Lower lobe of right lung (tissue), 2 donors: ENCODE results near the gene CSNK1E. TPM values are rescaled to one million over a fixed set of nuclear protein-coding genes. Genes with fewer than 3 reads are reported as not detected.

Source experiments
- ATAC-seq, 2 donors: fragments of 200-7000 bp; cut with Tn5 transposase; one replicate each; pipeline ENCODE4 v1.9.1; 2020 to 2022; ENCODE audit warnings: mild to moderate bottlenecking in 2 of 2, moderate library complexity in 2 of 2
- DNase-seq: peaks from one replicate; pipeline ENCODE4 v3.0.0-alpha.2; 2020
- H3K27ac ChIP-seq: fragments of 200-600 bp; one replicate; pipeline ENCODE4 v1.8.0; 2022
- H3K27me3 ChIP-seq: fragments of 200-600 bp; one replicate; pipeline ENCODE4 v1.8.0; 2022; ENCODE audit warnings: low read depth
- H3K36me3 ChIP-seq: fragments of 200-600 bp; one replicate; pipeline ENCODE4 v1.8.0; 2022; ENCODE audit warnings: mild to moderate bottlenecking
- H3K4me1 ChIP-seq: fragments of 200-600 bp; one replicate; pipeline ENCODE4 v1.8.0; 2022
- H3K4me3 ChIP-seq: fragments of 200-600 bp; one replicate; pipeline ENCODE4 v1.8.0; 2022; ENCODE audit warnings: mild to moderate bottlenecking
- H3K9me3 ChIP-seq: fragments of 200-600 bp; one replicate; pipeline ENCODE4 v1.8.0; 2022
- intact Hi-C: fragments of 100-400 bp; cut with DNase I; formaldehyde crosslinking; loops from one replicate; pipeline ENCODE4 v1.11.0; 2022
- total RNA-seq: library from RNA; stranded (reverse); fragmentation: NEBNext Ultra II Directional; extraction: Animal tissue kit (Norgen Biotek cat#: 25700); gene quantifications from one replicate; pipeline ENCODE4 v1.2.1, GENCODE V29; 2021
- TF ChIP-seq, protein P1 (sequence below): fragments of 200-600 bp; IDR thresholded peaks from one replicate; pipeline ENCODE4 v1.8.0; 2022; ENCODE audit warnings: antibody characterized with exemption, mild to moderate bottlenecking
- donor health status: DM: no; HTN: yes; CAD: no; lungs with severe emphysema.

Gene CSNK1E
- total RNA-seq, 1 donor from 2014 or later: 126 TPM

DNA sequence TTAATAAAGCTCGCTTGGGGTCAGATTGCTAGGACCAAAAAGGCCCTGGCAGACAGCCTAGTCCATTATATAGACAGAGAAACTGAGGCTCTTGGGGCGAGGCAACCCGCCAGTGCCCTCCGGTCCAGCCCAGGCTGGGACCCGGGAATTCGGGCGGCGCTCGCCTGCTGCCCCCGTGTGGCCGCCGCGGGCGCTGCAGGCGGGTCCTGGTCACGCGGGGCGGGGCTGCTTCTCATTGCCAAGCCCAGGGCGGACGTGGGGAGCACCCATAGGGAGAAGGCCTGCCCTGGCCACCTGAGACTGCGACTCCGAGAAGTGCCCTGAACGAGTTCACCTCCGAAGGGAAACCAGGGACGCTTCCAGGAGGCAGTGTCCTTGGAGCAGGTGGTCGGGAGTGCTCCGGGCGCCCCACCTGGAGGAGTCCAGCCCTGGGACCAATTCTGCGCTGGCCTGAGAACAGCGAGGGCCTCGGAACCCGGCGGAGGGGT is 36.0 kb upstream of the CSNK1E start:
- peak; percentile 89 to 94 for ATAC-seq
- no peak overlapping the region for H3K4me3 ChIP-seq
- H3K36me3 ChIP-seq: peaks cover 4% of the 10 kb centered on the region
- intact Hi-C loops: no loop called here
- H3K27me3 ChIP-seq: no peaks in the 10 kb centered on the region
- no peaks in the 10 kb centered on the region for H3K9me3 ChIP-seq
- peak; percentile 83 for DNase-seq
- H3K4me1 ChIP-seq: peaks cover 7% of the 10 kb centered on the region
- TF ChIP-seq, protein P1, sequence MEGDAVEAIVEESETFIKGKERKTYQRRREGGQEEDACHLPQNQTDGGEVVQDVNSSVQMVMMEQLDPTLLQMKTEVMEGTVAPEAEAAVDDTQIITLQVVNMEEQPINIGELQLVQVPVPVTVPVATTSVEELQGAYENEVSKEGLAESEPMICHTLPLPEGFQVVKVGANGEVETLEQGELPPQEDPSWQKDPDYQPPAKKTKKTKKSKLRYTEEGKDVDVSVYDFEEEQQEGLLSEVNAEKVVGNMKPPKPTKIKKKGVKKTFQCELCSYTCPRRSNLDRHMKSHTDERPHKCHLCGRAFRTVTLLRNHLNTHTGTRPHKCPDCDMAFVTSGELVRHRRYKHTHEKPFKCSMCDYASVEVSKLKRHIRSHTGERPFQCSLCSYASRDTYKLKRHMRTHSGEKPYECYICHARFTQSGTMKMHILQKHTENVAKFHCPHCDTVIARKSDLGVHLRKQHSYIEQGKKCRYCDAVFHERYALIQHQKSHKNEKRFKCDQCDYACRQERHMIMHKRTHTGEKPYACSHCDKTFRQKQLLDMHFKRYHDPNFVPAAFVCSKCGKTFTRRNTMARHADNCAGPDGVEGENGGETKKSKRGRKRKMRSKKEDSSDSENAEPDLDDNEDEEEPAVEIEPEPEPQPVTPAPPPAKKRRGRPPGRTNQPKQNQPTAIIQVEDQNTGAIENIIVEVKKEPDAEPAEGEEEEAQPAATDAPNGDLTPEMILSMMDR: peak; percentile 99
- H3K27ac ChIP-seq: no peak overlapping the region

DNA sequence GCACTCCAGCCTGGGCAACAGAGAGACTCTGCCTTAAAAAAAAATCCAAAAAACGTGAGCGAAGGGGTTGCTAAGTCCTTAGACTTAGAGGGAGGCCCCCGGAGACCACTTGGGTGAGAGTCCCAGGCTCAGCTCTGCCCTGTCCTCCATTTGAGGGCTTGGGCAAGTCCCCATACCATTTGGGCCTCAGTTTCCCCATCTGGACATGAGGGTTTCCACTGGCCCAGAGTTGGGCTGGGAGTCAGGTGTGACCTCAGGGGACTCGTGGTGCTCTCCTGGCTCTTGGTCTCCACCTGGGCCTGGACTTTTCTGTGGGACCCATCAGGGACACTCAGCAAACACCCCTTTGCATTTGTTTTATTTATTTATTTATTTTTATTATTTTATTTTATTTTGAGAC is 35.2 kb upstream of the CSNK1E start:
- H3K27me3 ChIP-seq: no peaks in the 10 kb centered on the region
- DNase-seq (no peak), ATAC-seq (no peak)
- H3K4me1 ChIP-seq: peaks cover 7% of the 10 kb centered on the region
- intact Hi-C loops: no loop called here
- no peaks in the 10 kb centered on the region for H3K9me3 ChIP-seq
- H3K27ac ChIP-seq: no peak overlapping the region
- TF ChIP-seq, protein P1: no peak
- H3K4me3 ChIP-seq: no peak overlapping the region
- H3K36me3 ChIP-seq: peaks cover 4% of the 10 kb centered on the region

DNA sequence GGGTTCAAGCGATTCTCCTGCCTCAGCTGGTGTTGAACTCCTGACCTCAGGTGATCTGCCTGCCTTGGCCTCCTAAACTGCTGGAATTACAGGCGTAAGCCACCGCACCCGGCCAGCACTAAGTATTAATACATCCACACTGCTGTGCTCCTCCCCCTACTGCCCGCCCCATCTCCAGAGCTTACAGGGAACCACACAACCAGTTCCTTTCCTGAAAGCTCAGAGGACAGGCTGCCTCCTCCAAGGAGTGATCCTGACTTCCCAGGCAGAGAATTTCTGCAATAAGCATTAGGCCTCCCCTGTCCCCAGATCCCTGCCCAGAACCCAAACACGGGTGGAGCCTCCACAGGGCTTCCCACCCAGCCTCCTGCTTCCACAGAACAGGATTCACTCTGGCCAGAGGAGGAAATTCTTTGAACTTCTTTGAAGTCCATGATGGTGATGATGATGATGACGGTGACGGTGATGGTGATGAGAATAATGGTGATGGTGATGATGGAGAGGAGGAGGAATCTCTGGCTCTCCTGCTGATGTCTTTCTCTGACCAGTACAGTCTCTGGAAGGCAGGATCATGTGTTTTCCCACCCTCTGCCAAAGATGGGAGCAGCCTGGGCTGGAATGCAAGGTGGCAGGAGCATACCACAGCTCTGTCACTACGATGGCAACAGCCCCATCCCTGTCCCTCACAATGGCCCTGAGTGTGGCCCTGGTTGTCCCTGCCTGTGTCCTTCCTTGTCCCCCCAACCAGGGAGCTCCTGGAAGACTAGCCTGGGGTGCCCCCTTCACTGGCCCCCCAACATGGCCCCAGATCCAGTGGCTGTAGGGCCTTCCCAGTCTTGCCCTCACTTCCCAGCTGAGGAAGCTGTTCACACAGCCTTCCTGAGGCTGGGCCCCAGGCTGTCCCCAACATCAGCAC is 33.5 kb upstream of the CSNK1E start:
- Histone ChIP-seq H3K4me3 (no peak overlapping the region), H3K36me3 (peaks cover 4% of the 10 kb centered on the region), H3K4me1 (peaks cover 7% of the 10 kb centered on the region), H3K27ac (no peak overlapping the region), H3K27me3 (no peaks in the 10 kb centered on the region), H3K9me3 (no peaks in the 10 kb centered on the region)
- no peak for DNase-seq
- no peak for ATAC-seq
- intact Hi-C loops: no loop called here
- TF ChIP-seq, protein P1: no peak

DNA sequence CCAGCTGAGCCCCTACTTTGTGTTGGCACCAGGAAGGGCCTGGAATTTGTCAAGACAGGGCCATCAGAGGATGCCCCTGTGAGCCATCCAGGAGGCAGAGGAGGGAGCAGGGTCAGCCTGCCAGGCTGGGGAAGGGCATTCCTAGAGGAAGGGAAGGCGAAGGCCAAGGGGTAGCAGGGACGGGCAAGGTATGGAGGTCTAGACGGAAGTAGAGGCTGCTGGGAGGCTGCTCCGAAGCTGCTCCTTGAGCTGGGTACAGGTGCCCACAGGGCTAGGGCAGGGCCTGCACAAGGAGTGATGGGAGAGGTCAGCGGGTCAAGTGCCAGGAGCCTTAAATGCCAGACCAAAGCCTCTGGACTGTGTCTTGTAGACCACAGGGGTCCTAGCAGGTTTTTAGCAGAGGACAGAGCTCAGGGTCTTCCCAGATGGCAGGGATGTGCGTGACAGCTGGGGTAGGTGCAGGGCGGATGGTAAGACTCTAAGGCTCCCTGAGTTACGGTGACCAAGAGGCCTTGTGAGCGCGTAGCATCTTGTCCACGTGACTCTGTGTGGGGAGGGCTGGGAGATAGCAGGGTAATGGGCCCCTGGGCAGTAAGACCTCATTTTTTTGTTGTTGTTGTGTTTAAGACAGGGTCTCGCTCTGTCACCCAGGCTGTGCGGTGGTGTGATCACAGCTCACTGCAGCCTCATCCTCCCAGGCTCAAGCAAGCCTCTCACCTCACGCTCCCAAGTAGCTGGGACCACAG is 31.7 kb upstream of the CSNK1E start:
- DNase-seq (no peak), ATAC-seq (no peak)
- no peaks in the 10 kb centered on the region for H3K9me3 ChIP-seq
- H3K27me3 ChIP-seq: no peaks in the 10 kb centered on the region
- TF ChIP-seq, protein P1: no peak
- intact Hi-C loops: no loop called here
- H3K4me1 ChIP-seq: peaks cover 7% of the 10 kb centered on the region
- H3K36me3 ChIP-seq: no peaks in the 10 kb centered on the region
- no peak overlapping the region for H3K27ac ChIP-seq
- no peak overlapping the region for H3K4me3 ChIP-seq

DNA sequence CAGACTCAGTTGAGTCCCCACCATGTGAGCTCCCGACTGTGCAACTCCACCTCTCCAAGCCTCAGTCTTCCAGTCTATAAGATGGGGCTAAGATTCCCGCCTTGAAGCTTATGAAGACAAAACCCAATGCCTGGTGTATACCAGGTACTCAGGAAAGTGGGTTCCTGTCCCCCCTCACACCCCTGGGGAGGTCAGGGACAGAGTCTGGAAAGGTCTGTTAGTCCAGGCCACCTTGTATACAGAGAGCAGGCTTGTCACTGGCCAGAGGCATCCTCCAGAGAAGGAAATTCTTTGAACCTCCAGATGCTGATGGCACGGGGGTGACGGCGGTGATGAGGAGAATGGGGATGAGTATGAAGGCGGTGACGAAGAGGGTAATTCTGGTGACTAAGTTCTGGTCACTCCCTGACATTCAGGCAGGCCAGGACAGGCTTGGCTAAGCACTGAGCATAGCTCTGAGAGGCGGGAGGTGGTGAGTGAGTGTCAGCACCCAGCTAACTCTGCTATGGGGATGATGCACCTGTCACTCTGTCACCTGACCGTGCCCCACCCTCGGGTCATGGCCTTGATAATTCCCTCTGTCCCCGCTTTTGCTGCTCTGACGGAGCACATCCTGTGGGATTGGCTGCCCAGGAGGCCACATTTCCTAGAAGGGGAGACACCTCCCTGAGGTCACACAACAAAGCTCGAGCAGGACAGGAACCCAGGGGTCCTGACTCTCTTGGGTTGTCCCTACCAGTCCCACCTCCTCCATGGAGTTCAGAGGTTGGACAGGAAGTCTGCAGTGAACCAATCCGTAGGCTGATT is 30.9 kb upstream of the CSNK1E start:
- intact Hi-C loops: no loop called here
- no peak for ATAC-seq
- DNase-seq: no peak

More for the DNA sequence above, 30.9 kb upstream of the CSNK1E start:
- TF ChIP-seq, protein P1: no peak
- no peaks in the 10 kb centered on the region for H3K36me3 ChIP-seq
- peaks cover 4% of the 10 kb centered on the region for H3K4me1 ChIP-seq
- no peaks in the 10 kb centered on the region for H3K27me3 ChIP-seq
- no peak overlapping the region for H3K27ac ChIP-seq
- no peak overlapping the region for H3K4me3 ChIP-seq
- no peaks in the 10 kb centered on the region for H3K9me3 ChIP-seq
